Ecto neural progenitor cell (in vitro differentiated cells): ENCODE data around the gene MACROD2.
A peak's percentile ranks its signal among the peaks of the same experiment; 100 is the strongest.

ENCODE experiments used
- DNase-seq: peaks from one replicate; pipeline ENCODE4 v3.0.0-alpha.2; 2018; ENCODE audit warnings: low spot score

Gene MACROD2

DNA sequence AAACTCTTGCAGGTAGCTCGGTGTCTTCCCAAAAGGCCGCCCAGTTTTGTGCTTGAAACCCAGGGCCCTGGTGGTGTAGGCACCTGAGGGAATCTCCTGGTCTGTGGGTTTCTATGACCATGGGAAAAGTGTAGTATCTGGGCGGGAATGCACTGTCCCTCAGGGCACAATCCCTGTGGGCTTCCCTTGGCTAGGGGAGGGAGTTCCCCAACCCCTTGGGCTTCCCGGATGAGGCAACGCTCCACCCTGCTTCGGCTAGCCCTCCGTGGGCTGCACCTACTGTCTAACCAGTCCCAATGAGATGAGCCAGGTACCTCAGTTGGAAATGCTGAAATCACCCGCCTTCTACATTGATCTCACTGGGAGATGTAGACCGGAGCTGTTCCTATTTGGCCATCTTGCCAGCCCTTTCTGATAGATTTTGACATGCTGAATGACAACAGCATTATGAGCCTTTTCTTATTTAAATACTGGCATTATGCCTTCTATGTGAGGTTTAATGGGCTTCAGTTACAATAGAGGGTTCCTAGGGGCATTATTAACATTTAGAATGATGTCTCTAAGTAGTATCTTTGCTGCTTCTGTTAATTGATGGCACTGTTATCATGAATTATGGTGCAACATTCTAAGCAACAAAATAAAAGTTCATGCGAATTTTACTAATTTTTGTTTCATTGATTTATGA lies 475.8 kb downstream of the MACROD2 start:
- DNase-seq, result no peak

GRCh38 chr20:14477125-14477524 lies 481.8 kb downstream of the MACROD2 start:
- no peak for DNase-seq

DNA sequence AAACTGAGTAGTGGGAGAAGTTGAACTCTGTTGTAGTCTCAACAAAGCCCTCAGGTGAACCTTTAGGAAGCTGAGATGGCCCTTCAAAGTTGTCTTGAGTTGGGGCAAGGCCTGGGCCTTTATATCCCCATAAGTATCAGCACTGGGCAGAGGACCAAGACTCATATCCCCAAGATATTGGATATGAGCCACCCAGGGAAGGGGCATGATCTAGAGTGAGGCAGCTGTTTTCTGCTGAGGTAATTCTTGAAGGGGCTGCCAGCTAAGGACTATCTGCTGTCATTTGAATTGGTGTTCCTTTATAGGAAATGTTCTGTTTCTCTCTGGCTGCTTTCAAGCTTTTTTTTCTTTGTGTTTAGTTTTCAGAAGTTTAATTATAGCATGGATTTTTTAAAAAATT lies 482.8 kb downstream of the MACROD2 start:
- DNase-seq, result no peak

DNA sequence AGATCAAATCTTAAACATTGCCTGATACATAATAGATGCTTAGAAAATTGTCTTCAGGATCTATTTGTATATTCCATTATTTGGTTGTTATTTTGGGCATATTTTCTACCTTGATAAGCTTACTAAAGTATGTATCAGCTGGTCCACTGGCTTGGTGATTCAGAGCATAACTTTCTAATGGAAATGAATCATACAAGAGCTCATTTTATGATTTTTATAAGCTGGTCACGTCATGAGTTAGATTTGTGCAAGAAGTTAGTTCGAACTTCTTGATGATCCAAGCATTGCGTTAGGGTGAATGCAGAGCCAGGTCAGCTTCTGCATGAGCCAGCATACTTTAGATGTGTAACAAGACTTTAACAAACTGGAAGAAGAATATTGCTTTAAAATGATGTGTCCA lies 486.5 kb downstream of the MACROD2 start:
- DNase-seq, result no peak

DNA sequence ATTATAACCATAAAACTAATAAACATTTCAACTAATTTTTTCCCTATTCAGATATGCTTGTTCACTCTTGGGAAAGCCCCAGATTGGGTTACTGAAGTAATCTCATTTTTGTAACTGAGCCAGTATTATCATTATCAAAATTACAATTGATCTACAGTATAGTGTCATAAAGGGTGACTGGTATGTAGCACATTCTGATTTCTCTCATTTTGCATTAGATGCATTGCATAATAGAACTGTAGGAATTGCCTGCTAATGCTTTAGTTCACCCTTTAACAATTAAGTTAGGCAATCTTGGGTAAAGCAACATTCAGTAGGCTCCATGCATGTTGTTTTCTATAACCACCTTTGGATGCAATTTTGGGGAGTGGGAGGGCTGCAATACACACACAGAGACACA lies 492.9 kb downstream of the MACROD2 start:
- DNase-seq, result no peak

DNA sequence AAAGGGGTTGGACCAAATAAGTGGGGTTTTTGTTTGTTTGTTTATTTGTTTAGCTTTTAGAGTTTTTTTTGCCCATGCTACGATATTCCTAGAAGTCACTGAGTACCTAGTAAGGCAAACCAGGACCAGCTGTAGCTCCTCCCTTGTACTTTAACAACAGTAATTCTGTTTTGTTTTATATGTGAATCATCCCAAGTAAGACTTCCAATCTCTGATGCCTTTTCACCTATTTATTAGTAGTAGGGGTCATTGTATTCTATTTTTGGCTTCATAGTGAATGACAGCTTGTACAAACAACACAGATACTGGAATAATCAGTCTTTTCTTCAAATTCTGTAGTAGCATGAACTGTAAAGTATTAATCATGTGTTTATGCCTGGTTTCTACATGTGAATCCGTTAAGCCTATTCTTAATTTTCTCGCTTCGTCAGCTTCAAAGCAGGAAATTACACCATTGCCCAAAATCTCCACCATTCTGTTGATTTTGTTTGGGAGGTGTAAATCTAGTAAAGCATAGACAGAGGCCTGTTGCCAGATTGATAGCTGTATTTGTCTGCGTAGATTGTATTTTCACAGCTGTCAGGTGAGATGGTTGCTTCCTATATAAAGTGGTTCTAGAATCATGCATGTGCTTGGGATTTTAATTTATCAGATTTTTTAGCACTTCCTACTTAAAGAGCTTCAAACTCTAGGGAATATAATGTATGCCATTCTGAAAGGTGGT lies 493.6 kb downstream of the MACROD2 start:
- no peak for DNase-seq

- no peak for DNase-seq
Observed at GRCh38 chr20:14489544-14489943, 494.2 kb downstream of the MACROD2 start.

DNA sequence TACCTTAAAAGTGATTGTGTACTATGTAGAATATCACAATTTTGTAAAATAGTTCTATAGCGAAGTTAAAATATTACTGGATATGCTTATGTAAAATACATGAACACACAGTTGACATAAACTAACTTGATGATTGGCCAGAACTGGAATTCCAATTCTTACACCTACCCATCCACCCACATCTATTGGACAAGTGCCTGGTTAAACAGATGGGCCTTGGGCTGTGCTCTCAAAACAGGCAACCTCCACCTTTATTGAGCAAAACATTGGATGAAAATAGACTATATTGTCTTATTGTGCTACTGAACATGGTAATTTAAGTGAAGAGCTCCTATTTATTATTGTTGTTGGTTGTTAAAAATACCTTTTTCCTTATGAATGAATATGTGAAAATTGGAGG lies 496.1 kb downstream of the MACROD2 start:
- DNase-seq, result no peak

- no peak for DNase-seq
Observed at GRCh38 chr20:14493408-14493807, 498.1 kb downstream of the MACROD2 start.

GRCh38 chr20:14494355-14494754 lies 499.0 kb downstream of the MACROD2 start:
- no peak for DNase-seq

DNA sequence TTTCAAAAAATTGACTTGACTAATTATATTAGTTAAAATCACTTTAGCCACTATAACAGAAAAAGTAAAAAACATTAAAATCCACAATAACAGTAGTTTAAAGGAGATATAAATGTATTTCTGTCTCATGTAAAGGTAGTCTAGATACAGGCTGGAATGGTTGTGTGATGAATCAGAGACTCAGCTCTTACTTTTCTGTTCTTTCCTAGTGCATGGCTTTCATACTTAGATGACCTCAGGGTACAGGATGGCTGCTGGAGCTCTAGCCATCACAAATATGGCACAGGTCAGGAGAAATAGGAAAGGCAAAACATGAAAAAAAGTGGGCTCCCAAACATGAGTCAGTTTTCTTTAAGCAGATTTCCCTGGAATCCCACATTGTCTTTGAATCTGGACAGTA lies 499.8 kb downstream of the MACROD2 start:
- DNase-seq, result no peak

DNA sequence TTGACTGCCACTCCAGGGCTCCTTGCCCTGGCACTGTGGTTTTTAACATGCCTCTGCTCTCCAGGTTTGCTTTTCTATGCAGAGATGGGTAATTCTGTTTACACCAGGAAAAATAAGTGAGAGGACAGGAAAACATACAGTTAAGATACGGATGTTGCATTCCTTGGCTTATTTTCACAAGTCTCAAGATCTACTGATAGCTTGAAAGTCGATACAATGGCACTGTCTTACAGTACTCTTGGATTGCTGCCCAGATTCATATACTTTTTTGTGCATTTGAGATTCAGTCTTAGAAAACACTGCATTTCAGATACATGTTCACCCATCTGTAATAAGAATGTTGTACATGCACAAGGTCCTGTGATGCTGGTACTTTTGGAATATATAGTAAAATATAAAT lies 501.7 kb downstream of the MACROD2 start:
- no peak for DNase-seq

DNA sequence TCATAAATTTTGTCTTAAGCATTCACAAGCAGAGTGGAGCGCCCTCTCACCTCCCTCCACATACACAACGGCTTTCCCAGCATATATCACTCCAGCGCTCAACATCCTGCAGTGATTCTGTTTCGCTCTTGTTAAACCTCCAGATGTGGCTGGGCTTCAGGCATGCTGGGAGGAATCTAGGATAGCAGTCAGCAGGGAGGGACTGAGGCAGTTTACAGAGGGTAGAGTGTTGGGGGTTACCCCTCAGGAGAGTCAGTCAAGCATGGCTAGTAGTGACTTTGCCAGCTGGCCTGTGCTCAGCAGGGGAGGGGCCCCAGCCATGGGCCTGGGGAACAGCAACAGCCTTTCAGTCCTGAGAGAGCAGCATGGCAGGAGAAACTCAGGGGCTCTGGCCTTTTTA lies 503.5 kb downstream of the MACROD2 start:
- peak; percentile 62 for DNase-seq

DNA sequence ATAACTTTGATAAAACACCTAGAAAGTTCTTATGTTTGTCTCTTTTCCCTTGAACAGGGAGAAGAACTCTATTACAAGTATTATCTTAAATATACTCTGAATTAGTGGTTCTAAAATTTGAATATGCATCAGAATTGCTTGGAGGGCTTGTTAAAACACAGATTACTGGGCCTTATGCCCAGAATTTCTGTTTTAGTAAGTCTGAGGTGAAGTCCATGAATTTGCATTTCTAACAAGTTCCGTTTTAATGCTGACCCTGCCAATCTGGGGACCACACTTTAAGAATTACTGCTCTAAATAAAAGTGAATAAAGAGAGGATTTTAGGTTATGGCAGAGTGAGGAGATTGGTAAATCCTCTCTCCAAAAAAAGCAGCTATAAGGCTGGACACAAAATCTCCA lies 510.2 kb downstream of the MACROD2 start:
- DNase-seq, result no peak

GRCh38 chr20:14507711-14508110 lies 512.4 kb downstream of the MACROD2 start:
- DNase-seq, result no peak

- DNase-seq, result no peak
Observed at GRCh38 chr20:14510341-14510740, 515.0 kb downstream of the MACROD2 start.

GRCh38 chr20:14512839-14513238 lies 517.5 kb downstream of the MACROD2 start:
- DNase-seq, result no peak

GRCh38 chr20:14518648-14519047 lies 523.3 kb downstream of the MACROD2 start:
- DNase-seq, result no peak

DNA sequence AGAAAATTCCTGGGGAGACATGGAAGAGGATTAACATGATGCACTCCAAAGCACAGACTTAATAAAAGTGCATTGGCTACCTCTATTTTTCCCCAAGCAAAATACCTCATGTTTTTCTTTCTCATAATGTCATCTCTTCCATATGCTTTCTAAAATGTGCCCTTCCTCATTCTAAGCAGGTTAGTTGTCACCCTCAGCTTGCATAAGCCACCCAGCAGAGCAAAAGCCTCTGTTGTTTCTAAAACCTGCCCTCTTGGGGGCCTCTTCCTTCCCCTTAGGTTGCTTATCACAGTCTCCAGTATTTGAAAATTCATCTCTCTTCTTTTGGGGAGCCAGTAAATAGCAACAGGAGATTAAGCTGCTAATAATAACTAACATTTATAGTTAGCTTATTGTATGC lies 525.7 kb downstream of the MACROD2 start:
- no peak for DNase-seq

DNA sequence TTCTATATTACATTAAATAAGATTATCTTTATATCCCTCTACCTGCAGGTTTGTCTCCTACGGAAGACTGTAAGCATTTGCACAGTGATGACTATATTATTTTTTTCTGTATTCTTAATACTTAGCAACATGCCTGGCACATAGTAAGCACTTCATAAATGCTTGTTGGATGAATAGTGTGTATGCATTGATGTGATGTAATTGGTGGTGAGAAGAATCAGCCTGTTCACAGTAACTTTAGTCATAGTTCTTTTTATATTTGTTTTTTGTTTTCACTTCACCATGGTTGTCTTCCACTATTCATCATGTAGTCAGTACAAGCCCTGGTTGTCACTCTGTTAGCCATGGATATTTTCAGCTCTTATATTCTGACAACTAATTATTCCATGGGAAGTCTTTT lies 526.1 kb downstream of the MACROD2 start:
- DNase-seq, result no peak

- no peak for DNase-seq
Observed at GRCh38 chr20:14522595-14522994, 527.3 kb downstream of the MACROD2 start.

DNA sequence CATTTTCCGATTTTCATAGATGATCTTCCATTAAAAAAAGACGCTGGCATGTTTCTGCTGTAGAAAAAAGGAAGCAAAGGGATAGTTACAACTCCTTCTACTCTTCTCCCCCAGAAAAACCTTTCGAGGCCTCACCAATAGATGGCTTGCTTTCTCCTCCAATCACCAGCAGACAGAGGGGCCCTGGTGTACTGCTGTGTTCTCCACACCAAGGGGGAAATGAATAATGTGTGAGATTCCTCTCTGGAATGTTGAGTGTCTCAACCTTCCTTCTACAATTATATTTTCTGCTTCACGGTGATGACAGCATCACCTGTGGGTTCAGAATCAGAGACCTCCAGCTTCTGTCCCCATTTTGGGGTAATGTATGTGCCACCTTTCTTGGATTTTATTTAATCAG lies 527.8 kb downstream of the MACROD2 start:
- no peak for DNase-seq

GRCh38 chr20:14525426-14525825 lies 530.1 kb downstream of the MACROD2 start:
- no peak for DNase-seq

- no peak for DNase-seq
Observed at GRCh38 chr20:14526891-14527290, 531.6 kb downstream of the MACROD2 start.
